Measurements from ENCODE around the gene GIT2. TPM values are rescaled to one million over a fixed set of nuclear protein-coding genes. Genes with fewer than 3 reads are reported as not detected.

Gene GIT2
- total RNA-seq, 4 donors from 2014 or later, result 39.8 to 62.9 (median 55.5) TPM

DNA sequence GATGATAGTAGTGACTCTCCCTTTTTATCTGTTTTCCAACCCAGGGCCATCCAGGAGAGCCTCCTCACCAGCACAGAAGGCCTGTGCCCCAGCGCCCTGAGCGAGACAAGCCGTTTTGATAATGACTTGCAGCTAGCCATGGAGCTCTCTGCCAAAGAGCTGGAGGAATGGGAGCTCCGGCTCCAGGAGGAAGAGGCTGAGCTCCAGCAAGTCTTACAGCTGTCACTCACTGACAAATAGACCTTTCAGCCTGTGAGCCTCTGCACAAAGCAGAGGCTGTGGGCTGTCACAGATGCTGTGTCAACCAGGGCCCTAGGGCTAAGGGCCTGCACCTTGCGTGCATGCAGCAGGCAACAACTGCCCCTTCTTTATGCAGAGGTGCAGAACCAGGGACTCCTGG lies 41.1 kb upstream of the GIT2 start:
- DNase-seq (ENCODE audit: low spot score in 2 of 2), result no peak
- H3K27me3 ChIP-seq, result no peaks in the 10 kb centered on the region
- no peak for TF ChIP-seq POLR2A (IDR thresholded peaks at IDR 0.05)
- TF ChIP-seq EP300 (IDR thresholded peaks at IDR 0.05), result no peak
- TF ChIP-seq, protein P1, sequence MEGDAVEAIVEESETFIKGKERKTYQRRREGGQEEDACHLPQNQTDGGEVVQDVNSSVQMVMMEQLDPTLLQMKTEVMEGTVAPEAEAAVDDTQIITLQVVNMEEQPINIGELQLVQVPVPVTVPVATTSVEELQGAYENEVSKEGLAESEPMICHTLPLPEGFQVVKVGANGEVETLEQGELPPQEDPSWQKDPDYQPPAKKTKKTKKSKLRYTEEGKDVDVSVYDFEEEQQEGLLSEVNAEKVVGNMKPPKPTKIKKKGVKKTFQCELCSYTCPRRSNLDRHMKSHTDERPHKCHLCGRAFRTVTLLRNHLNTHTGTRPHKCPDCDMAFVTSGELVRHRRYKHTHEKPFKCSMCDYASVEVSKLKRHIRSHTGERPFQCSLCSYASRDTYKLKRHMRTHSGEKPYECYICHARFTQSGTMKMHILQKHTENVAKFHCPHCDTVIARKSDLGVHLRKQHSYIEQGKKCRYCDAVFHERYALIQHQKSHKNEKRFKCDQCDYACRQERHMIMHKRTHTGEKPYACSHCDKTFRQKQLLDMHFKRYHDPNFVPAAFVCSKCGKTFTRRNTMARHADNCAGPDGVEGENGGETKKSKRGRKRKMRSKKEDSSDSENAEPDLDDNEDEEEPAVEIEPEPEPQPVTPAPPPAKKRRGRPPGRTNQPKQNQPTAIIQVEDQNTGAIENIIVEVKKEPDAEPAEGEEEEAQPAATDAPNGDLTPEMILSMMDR (IDR thresholded peaks at IDR 0.05), result no peak
- H3K4me1 ChIP-seq, result peaks cover 0 to 13% (median 4%) of the 10 kb centered on the region in 4 donors
- H3K4me3 ChIP-seq, result no peak overlapping the region
- WGBS, 2 donors, result 79 to 85% methylated on average over 4 to 5 of the region's 5 CpGs
- no peaks in the 10 kb centered on the region for H3K9me3 ChIP-seq
- H3K36me3 ChIP-seq, result peaks cover 0 to 84% (median 7%) of the 10 kb centered on the region in 3 donors
- no peak overlapping the region for H3K27ac ChIP-seq

DNA sequence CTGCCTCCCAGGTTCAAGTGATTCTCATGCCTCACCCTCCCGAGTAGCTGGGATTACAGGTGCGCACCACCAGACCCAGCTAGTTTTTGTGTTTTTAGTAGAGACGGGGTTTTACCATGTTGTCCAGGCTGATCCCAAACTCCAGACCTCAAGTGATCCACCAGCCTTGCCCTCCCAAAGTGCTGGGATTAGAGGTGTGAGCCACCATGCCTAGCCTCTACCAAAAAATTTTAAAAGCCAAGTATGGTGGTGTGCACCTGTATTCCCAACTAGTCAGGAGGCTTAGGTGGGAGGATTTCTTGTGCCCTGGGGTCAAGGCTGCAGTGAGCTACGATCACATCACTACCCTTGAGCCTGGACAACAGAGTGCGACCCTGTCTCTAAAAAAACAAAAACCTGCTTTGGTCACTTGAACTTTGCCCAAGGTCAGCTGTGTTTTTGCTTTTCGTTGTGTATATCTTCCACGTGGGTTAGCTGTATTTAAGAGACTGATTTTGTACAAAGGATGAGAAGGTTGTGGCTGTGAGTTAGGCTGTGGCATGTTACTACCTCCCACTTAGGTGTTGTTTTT lies 39.5 kb upstream of the GIT2 start:
- Histone ChIP-seq H3K27me3 (no peaks in the 10 kb centered on the region), H3K9me3 (no peaks in the 10 kb centered on the region), H3K27ac (no peak overlapping the region), H3K36me3 (peaks cover 0 to 91% (median 7%) of the 10 kb centered on the region in 3 donors), H3K4me1 (peaks cover 0 to 13% (median 4%) of the 10 kb centered on the region in 4 donors), H3K4me3 (no peak overlapping the region)
- no peak for DNase-seq (ENCODE audit: low spot score in 2 of 2)
- TF ChIP-seq, protein P1 (IDR thresholded peaks at IDR 0.05), result no peak
- no peak for TF ChIP-seq EP300 (IDR thresholded peaks at IDR 0.05)
- TF ChIP-seq POLR2A (IDR thresholded peaks at IDR 0.05), result no peak
- WGBS, 2 donors, result 89 to 93% methylated on average over 7 of the region's 7 CpGs

DNA sequence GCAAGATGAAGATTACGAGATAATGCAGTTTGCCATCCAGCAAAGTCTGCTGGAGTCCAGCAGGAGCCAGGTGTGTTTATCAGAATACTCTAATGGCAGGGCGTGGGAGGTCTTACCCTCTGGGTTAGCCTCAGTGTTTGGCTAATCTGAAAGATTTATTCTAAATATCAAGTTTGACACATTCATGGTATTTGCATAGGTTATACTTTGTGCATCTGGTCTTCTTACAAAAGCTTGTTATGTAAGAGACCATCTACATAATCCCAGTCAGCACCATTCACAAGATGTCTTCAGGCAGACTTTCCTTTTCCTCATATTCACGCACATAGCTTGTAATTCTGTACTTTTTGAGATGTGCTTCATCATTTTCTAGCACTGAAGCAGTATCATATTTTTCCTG lies 37.7 kb upstream of the GIT2 start:
- Histone ChIP-seq H3K9me3 (no peaks in the 10 kb centered on the region), H3K4me1 (peaks cover 0 to 5% (median 0%) of the 10 kb centered on the region in 4 donors), H3K27ac (no peak overlapping the region), H3K27me3 (no peaks in the 10 kb centered on the region), H3K36me3 (peaks cover 6 to 99% (median 7%) of the 10 kb centered on the region in 3 donors), H3K4me3 (no peak overlapping the region)
- no peak for DNase-seq (ENCODE audit: low spot score in 2 of 2)
- WGBS, 2 donors, result 92 to 94% methylated on average over 3 of the region's 3 CpGs
- no peak for TF ChIP-seq POLR2A (IDR thresholded peaks at IDR 0.05)
- TF ChIP-seq, protein P1 (IDR thresholded peaks at IDR 0.05), result no peak
- no peak for TF ChIP-seq EP300 (IDR thresholded peaks at IDR 0.05)

DNA sequence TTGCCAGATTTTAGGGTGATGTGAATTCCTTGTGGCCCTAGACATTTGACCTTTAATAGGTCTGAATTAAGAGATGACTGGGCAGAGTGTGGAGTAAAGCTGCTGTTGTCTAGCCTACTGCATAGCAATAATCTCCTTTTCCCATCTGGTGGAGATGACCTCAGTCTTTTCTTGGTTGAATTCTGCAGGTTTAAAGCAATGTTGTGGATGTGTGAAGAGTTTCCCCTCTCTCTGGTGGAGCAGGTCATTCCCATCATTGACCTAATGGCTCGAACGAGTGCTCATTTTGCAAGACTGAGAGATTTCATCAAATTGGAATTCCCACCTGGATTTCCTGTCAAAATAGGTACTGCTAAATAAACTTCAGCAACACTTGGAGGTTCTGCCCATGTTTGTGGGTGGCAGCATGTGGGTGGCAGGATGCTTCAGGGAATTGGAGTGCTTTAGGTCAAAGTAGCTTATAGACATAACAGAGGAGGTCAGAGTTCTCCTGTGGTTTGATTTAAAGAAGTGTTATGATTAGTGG lies 33.2 kb upstream of the GIT2 start:
- Histone ChIP-seq H3K9me3 (no peaks in the 10 kb centered on the region), H3K4me3 (no peak overlapping the region), H3K4me1 (peaks cover 0 to 13% (median 3%) of the 10 kb centered on the region in 4 donors), H3K27ac (no peak overlapping the region), H3K36me3 (peaks cover 0 to 83% (median 13%) of the 10 kb centered on the region in 3 donors), H3K27me3 (no peaks in the 10 kb centered on the region)
- no peak for TF ChIP-seq POLR2A (IDR thresholded peaks at IDR 0.05)
- TF ChIP-seq EP300 (IDR thresholded peaks at IDR 0.05), result no peak
- TF ChIP-seq, protein P1 (IDR thresholded peaks at IDR 0.05), result no peak
- DNase-seq (ENCODE audit: low spot score in 2 of 2), result no peak
- 55 to 69% methylated on average over 2 of the region's 2 CpGs for WGBS, 2 donors

DNA sequence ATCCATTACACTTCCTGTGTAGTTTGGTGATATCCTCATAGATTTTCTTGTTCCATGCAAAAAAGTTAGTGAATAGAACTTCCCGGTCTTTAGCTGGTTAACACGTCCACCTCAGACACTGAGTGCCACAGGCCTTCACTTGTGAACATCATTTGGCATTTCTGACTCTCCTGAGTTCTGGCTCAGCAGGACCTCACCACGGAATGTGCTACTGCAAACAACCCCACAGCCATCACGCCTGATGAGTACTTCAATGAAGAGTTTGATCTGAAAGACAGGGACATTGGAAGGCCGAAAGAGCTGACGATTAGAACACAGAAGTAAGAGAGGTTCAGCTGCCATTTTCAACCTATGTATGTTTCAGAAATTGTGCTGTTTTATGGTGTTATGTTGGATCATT lies 32.2 kb upstream of the GIT2 start:
- H3K4me1 ChIP-seq, result peaks cover 0 to 23% (median 6%) of the 10 kb centered on the region in 4 donors
- H3K4me3 ChIP-seq, result no peak overlapping the region
- no peak overlapping the region for H3K27ac ChIP-seq
- no peak for DNase-seq (ENCODE audit: low spot score in 2 of 2)
- H3K27me3 ChIP-seq, result no peaks in the 10 kb centered on the region
- WGBS, 2 donors, result 81 to 86% methylated on average over 6 of the region's 6 CpGs
- H3K9me3 ChIP-seq, result no peaks in the 10 kb centered on the region
- TF ChIP-seq POLR2A (IDR thresholded peaks at IDR 0.05) (no peak), EP300 (IDR thresholded peaks at IDR 0.05) (no peak)
- TF ChIP-seq, protein P1 (IDR thresholded peaks at IDR 0.05), result no peak
- peaks cover 0 to 73% (median 13%) of the 10 kb centered on the region in 3 donors for H3K36me3 ChIP-seq

Measured in tibial nerve (tissue), 4 donors.